A172 (cell line): ENCODE data around the gene RFLNA. TPM values are rescaled to one million over a fixed set of nuclear protein-coding genes. Genes with fewer than 3 reads are reported as not detected.

Source experiments
- DNase-seq: peaks from one replicate; pipeline ENCODE4 v3.0.0-alpha.2; 2015; ENCODE audit warnings: low spot score
- total RNA-seq: library from RNA; depleted of rRNA; stranded (reverse); fragments of >200 nt; shearing (Covaris generic); gene quantifications from 2 replicates; pipeline ENCODE4 v1.2.3, GENCODE V29; 2014

The RFLNA gene
- total RNA-seq, 1 experiment from 2014 or later = not detected

GRCh38 chr12:124358572-124358971 lies 63.7 kb downstream of the RFLNA start:
- no peak for DNase-seq

GRCh38 chr12:124359671-124360581 lies 65.0 kb downstream of the RFLNA start:
- no peak for DNase-seq

GRCh38 chr12:124361074-124361970 lies 66.4 kb downstream of the RFLNA start:
- DNase-seq = no peak

DNA sequence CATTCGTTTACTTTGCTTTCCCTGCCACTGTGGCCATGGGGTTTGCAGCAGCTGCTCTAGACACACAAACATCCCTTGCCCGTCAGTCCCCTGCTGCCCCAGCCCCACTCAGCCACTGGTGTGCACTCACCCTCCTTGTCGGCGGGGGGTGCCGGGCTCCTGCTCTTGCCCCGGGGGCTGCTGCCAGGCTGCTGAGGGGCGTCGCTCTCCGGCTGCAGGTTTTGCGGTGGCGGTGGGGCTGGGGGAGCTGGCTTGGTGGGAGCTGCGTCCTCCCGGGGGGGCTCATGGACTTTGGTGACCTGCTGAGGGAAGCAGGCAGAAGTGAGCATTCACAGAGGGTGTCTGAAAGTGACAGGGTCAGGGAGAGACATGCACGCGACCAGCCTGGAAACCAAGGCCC lies 67.1 kb downstream of the RFLNA start:
- no peak for DNase-seq

DNA sequence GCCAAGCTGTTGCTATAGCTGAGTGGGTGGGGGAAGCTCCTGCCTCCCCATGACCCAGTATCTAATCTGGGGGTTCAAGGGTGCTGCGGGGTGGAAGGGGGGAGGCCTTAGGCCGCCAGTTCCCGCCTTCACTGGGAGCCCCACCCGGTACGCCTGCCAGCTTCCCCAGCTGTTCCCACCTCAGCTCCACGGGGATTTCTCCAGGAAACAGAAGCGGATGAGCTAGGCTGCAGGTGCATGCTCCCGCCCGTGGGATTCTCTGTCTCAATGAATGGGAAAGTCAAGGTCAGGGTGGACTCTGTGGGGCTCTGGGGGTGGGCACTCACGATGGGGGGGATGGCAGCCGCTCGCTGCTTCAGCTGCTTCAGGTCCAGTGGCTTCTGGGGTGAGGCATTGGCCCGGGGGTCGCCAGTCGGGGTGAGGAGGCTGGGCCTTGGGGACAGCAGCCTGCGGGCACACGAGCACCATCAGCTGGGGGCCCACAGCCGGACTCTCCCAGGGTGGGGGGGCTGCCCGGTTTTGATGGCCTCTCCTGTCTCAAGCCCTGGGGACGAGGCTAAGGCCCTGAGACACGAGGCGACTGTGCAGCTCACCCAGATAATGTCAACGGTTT lies 68.6 kb downstream of the RFLNA start:
- DNase-seq = no peak

DNA sequence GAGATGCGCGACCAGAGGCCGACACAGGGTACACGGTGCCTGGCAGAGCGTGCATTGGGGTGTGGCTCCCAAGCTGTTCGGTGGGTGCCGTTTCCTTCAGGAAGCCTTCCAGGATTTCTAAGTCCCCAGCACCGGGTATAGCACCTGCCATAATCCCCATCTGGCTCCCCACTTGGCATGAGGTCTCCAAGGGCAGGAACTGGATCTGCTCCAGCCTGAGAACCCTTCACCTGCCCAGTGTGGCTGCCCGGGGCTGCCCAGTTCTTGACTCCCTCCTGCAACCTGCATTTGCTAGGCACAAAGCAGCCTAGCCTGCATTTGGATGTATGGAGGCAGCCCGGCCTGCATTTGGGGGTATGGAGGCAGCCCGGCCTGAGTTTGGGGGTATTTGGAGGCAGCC lies 69.7 kb downstream of the RFLNA start:
- no peak for DNase-seq
